ENCODE results near the gene SIPA1L3.

DNA sequence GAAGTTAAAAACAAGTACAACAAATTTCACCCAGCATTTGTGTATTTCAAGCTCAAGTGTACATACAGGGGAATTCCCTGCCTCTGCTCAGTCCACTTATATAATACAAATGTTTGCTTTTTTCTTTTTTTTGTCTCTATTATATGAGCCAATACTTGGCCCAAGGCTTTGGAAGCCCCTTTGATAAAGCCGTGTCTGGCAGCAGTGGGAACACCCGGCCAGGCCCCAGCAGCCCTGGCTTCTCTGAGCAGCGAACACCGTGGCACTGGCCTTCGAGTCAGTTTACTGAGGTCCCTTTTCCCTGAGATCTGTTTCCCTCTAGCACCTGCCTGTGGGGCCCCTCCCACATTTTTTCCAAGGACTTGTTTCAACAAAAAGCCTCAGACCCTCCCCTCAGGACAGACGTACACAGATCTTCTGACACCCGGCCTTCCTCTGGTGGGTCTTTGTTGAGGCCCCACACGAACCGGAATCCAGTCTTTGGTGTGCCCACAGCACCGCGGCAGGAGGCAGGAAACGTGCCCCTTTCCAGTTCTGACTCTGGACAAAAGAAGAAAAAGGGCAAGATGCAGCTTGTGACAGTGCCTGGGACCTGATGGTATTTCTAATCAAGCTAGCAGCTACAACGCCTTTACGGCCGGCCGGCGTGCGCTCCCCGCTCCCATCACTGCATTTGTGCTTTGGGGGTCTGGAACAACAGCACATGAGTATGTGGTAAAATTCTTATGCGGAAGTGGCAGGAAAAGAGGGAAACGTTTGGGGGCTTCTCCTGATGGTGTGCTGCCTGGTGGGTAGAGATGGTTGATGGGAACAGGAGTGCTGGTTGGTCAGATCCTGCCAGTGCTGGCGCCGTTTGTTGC, 13.8 kb downstream of the SIPA1L3 start:
- TF ChIP-seq ZNF8 (CRISPR knock-in tag; IDR thresholded peaks at IDR 0.05) (no peak), RARB (CRISPR knock-in tag; IDR thresholded peaks at IDR 0.05) (no peak), ZFP3 (CRISPR knock-in tag; IDR thresholded peaks at IDR 0.05) (no peak), ZC3H10 (CRISPR knock-in tag; IDR thresholded peaks at IDR 0.05) (no peak), ARNTL (CRISPR knock-in tag; IDR thresholded peaks at IDR 0.05; ENCODE audit: borderline replicate concordance, low read depth) (no peak), SNAI2 (CRISPR knock-in tag; IDR thresholded peaks at IDR 0.05) (no peak)
- TF ChIP-seq, protein P1, sequence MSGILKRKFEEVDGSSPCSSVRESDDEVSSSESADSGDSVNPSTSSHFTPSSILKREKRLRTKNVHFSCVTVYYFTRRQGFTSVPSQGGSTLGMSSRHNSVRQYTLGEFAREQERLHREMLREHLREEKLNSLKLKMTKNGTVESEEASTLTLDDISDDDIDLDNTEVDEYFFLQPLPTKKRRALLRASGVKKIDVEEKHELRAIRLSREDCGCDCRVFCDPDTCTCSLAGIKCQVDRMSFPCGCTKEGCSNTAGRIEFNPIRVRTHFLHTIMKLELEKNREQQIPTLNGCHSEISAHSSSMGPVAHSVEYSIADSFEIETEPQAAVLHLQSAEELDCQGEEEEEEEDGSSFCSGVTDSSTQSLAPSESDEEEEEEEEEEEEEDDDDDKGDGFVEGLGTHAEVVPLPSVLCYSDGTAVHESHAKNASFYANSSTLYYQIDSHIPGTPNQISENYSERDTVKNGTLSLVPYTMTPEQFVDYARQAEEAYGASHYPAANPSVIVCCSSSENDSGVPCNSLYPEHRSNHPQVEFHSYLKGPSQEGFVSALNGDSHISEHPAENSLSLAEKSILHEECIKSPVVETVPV (CRISPR knock-in tag; IDR thresholded peaks at IDR 0.05): no peak
- TF ChIP-seq, protein P2, sequence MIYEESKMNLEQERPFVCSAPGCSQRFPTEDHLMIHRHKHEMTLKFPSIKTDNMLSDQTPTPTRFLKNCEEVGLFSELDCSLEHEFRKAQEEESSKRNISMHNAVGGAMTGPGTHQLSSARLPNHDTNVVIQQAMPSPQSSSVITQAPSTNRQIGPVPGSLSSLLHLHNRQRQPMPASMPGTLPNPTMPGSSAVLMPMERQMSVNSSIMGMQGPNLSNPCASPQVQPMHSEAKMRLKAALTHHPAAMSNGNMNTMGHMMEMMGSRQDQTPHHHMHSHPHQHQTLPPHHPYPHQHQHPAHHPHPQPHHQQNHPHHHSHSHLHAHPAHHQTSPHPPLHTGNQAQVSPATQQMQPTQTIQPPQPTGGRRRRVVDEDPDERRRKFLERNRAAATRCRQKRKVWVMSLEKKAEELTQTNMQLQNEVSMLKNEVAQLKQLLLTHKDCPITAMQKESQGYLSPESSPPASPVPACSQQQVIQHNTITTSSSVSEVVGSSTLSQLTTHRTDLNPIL (CRISPR knock-in tag; IDR thresholded peaks at IDR 0.05; ENCODE audit: low read depth): no peak
